Endothelial cell of umbilical vein (primary cell): ENCODE results near the gene FEZF2. TPM values are rescaled to one million over a fixed set of nuclear protein-coding genes. Genes with fewer than 3 reads are reported as not detected.

ENCODE experiments used
- BruUV-seq: library from RNA; stranded (reverse); fragments of 400-500 nt; replicated peaks from 2 replicates; lab custom pipeline; 2021; lab: Mats Ljungman, UMichigan
- CTCF ChIA-PET: fragments of 300-600, 350-600 bp; sonication (Branson Sonifier 250); formaldehyde crosslinking; loops from one replicate; lab custom pipeline; 2021; ENCODE audit warnings: antibody characterized with exemption, inconsistent platforms; lab: Charles Lee
- POLR2A ChIA-PET: fragments of 300-600, 350-600 bp; sonication (Branson Sonifier 250); formaldehyde crosslinking; loops from one replicate; lab custom pipeline; 2021; ENCODE audit warnings: antibody characterized with exemption, inconsistent platforms; lab: Charles Lee
- DNase-seq: peaks from one replicate; pipeline ENCODE4 v3.0.0-alpha.2; 2011; ENCODE audit warnings: low read depth, low spot score
- FAIRE-seq: peaks from 2 replicates; lab custom pipeline; 2011; peaks lifted over from hg19 to GRCh38; lab: Jason Lieb, UNC
- H2AFZ ChIP-seq: 2 replicates; pipeline ENCODE4 v1.6.0; 2012; ENCODE audit warnings: low read depth, low read length, control low read depth, inconsistent platforms
- H3K27ac ChIP-seq: 2 replicates; pipeline ENCODE4 v1.5.1; 2011; ENCODE audit warnings: low read depth, mild to moderate bottlenecking, control low read depth, low read length, moderate library complexity; ENCODE audit not compliant: insufficient read depth
- H3K27me3 ChIP-seq, 2 experiments: 2 replicates each; pipeline versions ENCODE4 v1.6.0 to v1.6.1; 2011; ENCODE audit warnings: low read length in 2 of 2, mixed read lengths in 1 of 2; ENCODE audit not compliant: control insufficient read depth in 2 of 2, insufficient read depth in 2 of 2
- H3K36me3 ChIP-seq, 2 experiments: 2 replicates in 1 of 2; 3 replicates in 1 of 2; pipeline ENCODE4 v1.5.1; 2011; ENCODE audit warnings: low read length in 2 of 2, mild to moderate bottlenecking in 1 of 2, moderate library complexity in 1 of 2; ENCODE audit not compliant: control insufficient read depth in 2 of 2, insufficient read depth in 2 of 2; ENCODE audit errors: extremely low read depth in 1 of 2
- H3K4me1 ChIP-seq: 3 replicates; pipeline ENCODE4 v1.5.1; 2011; ENCODE audit warnings: mild to moderate bottlenecking, low read length; ENCODE audit not compliant: control insufficient read depth, insufficient read depth; ENCODE audit errors: extremely low read depth
- H3K4me2 ChIP-seq: 2 replicates; pipeline ENCODE4 v1.6.1; 2011; ENCODE audit warnings: low read length, control low read depth, mixed read lengths; ENCODE audit not compliant: insufficient read depth
- H3K4me3 ChIP-seq, 3 experiments: fragments of 200-600 bp in 1 of 3; sonication (generic), shearing (Covaris generic) in 1 of 3; replicated peaks in 1 of 3; 2 replicates each; pipeline ENCODE4 v1.5.1; 2011 to 2016; ENCODE audit warnings: control low read depth in 3 of 3, low read length in 3 of 3, mild to moderate bottlenecking in 2 of 3, inconsistent platforms in 1 of 3, low read depth in 1 of 3, moderate library complexity in 1 of 3; ENCODE audit not compliant: insufficient read depth in 1 of 3
- H3K79me2 ChIP-seq: 2 replicates; pipeline ENCODE4 v1.6.0; 2012; ENCODE audit warnings: low read length, inconsistent platforms; ENCODE audit not compliant: control insufficient read depth, insufficient read depth
- H3K9ac ChIP-seq: replicated peaks from 2 replicates; pipeline ENCODE3; 2011; ENCODE audit warnings: low read length, control low read depth; ENCODE audit not compliant: insufficient read depth; ENCODE audit errors: extremely low read depth
- H3K9me1 ChIP-seq: replicated peaks from 3 replicates; pipeline ENCODE4 v1.6.0; 2011; ENCODE audit warnings: mild to moderate bottlenecking, low read length; ENCODE audit not compliant: control insufficient read depth, insufficient read depth; ENCODE audit errors: extremely low read depth
- H3K9me3 ChIP-seq: replicated peaks from 2 replicates; pipeline ENCODE4 v1.5.1; 2012; ENCODE audit warnings: low read length, inconsistent platforms; ENCODE audit not compliant: control insufficient read depth, insufficient read depth
- H4K20me1 ChIP-seq: replicated peaks from 2 replicates; pipeline ENCODE3; 2011; ENCODE audit warnings: mild to moderate bottlenecking, low read length; ENCODE audit not compliant: control insufficient read depth, insufficient read depth; ENCODE audit errors: extremely low read depth
- CTCF ChIP-seq, 2 donors: IDR thresholded peaks; 1 replicate in 1 of 2; 2 replicates in 1 of 2; pipeline ENCODE4 v1.5.1; 2011; ENCODE audit warnings: low read length in 2 of 2, mild to moderate bottlenecking in 2 of 2, moderate library complexity in 2 of 2, control low read depth in 1 of 2, inconsistent platforms in 1 of 2, low read depth in 1 of 2; ENCODE audit not compliant: insufficient read depth in 1 of 2; ENCODE audit errors: extremely low read depth in 1 of 2
- EZH2 ChIP-seq: IDR thresholded peaks from 2 replicates; pipeline ENCODE4 v1.6.1; 2012; ENCODE audit warnings: borderline replicate concordance, low read depth, mild to moderate bottlenecking, moderate library complexity, low read length, inconsistent platforms; ENCODE audit not compliant: severe bottlenecking
- FOS ChIP-seq: IDR thresholded peaks from 2 replicates; pipeline ENCODE4 v1.6.1; 2011; ENCODE audit warnings: mild to moderate bottlenecking, low read length, moderate library complexity, borderline replicate concordance; ENCODE audit not compliant: insufficient read depth
- GATA2 ChIP-seq: IDR thresholded peaks from 2 replicates; pipeline ENCODE4 v1.7.0; 2011; ENCODE audit warnings: low read depth, mild to moderate bottlenecking, moderate library complexity, mixed read lengths, low read length; ENCODE audit not compliant: insufficient read length, insufficient read depth
- JUN ChIP-seq: IDR thresholded peaks from 2 replicates; pipeline ENCODE4 v1.6.1; 2011; ENCODE audit warnings: borderline replicate concordance, low read depth; ENCODE audit not compliant: insufficient read length, insufficient read depth
- MYC ChIP-seq: IDR thresholded peaks from one replicate; pipeline ENCODE4 v1.6.1; 2011; ENCODE audit warnings: mild to moderate bottlenecking, low read depth, low read length
- POLR2A ChIP-seq: IDR thresholded peaks from 2 replicates; pipeline ENCODE4 v1.6.1; 2012; ENCODE audit warnings: low read depth, mild to moderate bottlenecking, control low read depth, low read length
- POLR2AphosphoS5 ChIP-seq: IDR thresholded peaks from 2 replicates; pipeline ENCODE4 v1.6.1; 2012; ENCODE audit warnings: low read depth, mild to moderate bottlenecking, control low read depth, low read length, moderate library complexity; ENCODE audit not compliant: insufficient read depth
- dilution Hi-C: fragments of 300-500 bp; cut with MboI; formaldehyde crosslinking; loops from one replicate; pipeline ENCODE4 v1.15.0; 2019; ENCODE audit warnings: low sequenced_read_pairs; ENCODE audit not compliant: extremely low pct_ligation_motif_present
- intact Hi-C: fragments of 100-400 bp; cut with micrococcal nuclease; formaldehyde crosslinking; loops from one replicate; pipeline ENCODE4 v1.10.0; 2022
- polyA plus RNA-seq, 4 experiments: library from polyadenylated mRNA; depleted of rRNA in 3 of 4; stranded (reverse) in 3 of 4; unstranded in 1 of 4; fragments of >200 nt; gene quantifications; 2 replicates each; pipeline versions ENCODE4 v1.2.1 to v1.2.3, GENCODE V29; 2011 to 2012; ENCODE audit warnings: missing spikeins in 1 of 4
- total RNA-seq: library from RNA; stranded (reverse); gene quantifications from 2 replicates; pipeline ENCODE4 v1.2.3, GENCODE V29; 2021
- TF ChIP-seq, protein P1 (sequence below): IDR thresholded peaks from 2 replicates; pipeline ENCODE4 v1.6.1; 2011; ENCODE audit not compliant: insufficient read depth, insufficient read length

Gene FEZF2
- total and polyA plus RNA-seq, 2 donors (not counting 3 experiments of a cell fraction or from before 2014, with no cell fraction given) = not detected

- H3K9ac ChIP-seq = no peak overlapping the region
- POLR2A ChIA-PET = no interaction called here
- H3K27ac ChIP-seq = no peak overlapping the region
- DNase-seq (no peak), FAIRE-seq (no peak)
- H3K9me1 ChIP-seq = no peaks in the 10 kb centered on the region
- H3K9me3 ChIP-seq = no peaks in the 10 kb centered on the region
- CTCF ChIA-PET = interaction anchor here (0.8 kb wide), 1 partner anchor 15 kb away, joined by 3 read pairs; no protein-coding TSS in a partner anchor
- H3K79me2 ChIP-seq = no peaks in the 10 kb centered on the region
- H3K4me2 ChIP-seq = no peak overlapping the region
- no peak overlapping the region for H3K4me3 ChIP-seq
- no peak for TF ChIP-seq GATA2
- no peak for TF ChIP-seq MYC
- no peak for TF ChIP-seq JUN
- no peak for TF ChIP-seq EZH2
- TF ChIP-seq POLR2A = no peak
- no peak for TF ChIP-seq CTCF (IDR thresholded peaks at IDR 0.05; ENCODE audit: extremely low read depth in 1 of 2, insufficient read depth in 1 of 2, low read depth in 1 of 2, low read length in 2 of 2)
- no peak for TF ChIP-seq FOS
- TF ChIP-seq, protein P1, sequence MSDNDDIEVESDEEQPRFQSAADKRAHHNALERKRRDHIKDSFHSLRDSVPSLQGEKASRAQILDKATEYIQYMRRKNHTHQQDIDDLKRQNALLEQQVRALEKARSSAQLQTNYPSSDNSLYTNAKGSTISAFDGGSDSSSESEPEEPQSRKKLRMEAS = no peak
- no peak for TF ChIP-seq POLR2AphosphoS5
- BruUV-seq = no TSS peak
- H2AFZ ChIP-seq = no peak overlapping the region
- intact Hi-C loops (no loop called here), dilution Hi-C loops (no loop called here)
- H4K20me1 ChIP-seq = no peaks in the 10 kb centered on the region
- H3K27me3 ChIP-seq = peaks cover 4 to 5% of the 10 kb centered on the region in 2 experiments
- H3K36me3 ChIP-seq = no peaks in the 10 kb centered on the region
- no peaks in the 10 kb centered on the region for H3K4me1 ChIP-seq
Observed at GRCh38 chr3:62403765-62404164, 30.4 kb upstream of the FEZF2 start.
